NCI-H2081 treated with DMSO at 0.1 percent for 48 hours (cell line): Measurements from ENCODE around the gene FLRT3.

ENCODE experiments used
- DNase-seq: peaks from one replicate; lab custom pipeline; 2025; lab: John Stamatoyannopoulos, UW

The FLRT3 gene

DNA sequence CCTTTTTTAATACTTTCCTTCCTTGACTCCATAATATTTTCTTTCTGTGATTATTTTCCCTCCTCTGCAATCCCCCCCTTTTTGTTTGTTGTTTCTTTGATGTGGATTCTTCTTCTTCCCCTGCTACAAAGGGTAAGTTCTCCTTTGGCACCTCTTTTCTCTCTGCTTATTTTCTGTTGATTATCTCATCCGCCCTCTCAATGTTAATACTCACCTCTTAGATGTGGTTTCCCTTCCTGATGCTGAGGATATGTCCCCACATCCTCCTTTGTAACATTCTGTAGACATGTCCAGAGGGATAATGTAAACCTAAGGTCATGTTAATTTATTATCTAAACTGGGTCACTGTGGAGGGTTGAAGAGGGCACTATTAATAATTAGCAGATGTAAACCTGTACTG, 17.7 kb downstream of the FLRT3 start:
- no peak for DNase-seq

DNA sequence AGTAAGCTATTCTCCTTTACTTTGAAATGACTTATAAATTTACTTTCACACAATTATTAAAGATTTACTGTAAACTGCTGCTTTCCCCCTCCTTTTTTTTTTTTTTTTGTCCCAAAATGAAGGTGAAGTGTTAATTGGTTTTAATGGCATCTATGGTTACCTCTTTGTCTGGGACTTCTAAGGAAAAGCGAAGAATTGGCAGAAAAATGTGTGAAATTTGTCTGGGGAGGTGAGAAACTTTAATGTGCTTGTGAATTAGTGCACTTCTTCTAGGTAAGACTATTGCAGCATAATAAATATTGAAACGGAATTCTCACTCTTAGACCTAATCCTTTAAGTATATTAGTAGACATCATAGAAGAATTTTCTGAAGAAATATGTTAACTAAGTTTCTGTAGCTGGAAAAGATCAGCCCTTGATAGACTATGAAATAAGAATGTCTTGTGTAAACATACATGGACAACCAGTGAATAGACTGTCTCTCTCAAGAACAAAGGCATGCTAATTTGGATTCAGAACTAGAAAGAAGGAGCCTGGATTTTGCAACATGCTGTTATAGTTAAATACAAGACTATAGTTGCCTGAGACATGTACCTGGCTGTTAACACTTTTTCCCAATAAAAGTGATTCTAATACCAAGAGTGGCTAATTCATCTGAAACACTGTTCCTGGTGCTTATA, 23.9 kb downstream of the FLRT3 start:
- DNase-seq = no peak

DNA sequence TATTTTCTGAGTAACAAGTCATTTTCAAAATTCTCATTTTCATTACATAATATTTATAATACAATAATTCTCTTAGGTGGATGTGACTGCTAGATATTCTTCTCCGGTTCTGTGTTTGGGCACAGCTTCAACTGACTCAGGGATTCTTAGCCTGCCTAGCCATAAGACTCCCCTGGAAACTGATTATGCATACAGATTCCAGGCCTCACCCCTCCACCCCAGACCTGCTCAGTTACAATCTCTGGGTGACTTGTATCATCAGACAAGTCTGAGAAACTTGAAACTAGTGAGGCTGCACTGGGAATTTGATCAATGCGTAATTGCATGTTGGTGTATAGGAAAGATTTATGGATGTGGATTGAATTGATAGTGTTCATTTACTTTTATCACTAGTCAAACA, 25.4 kb downstream of the FLRT3 start:
- DNase-seq = no peak

DNA sequence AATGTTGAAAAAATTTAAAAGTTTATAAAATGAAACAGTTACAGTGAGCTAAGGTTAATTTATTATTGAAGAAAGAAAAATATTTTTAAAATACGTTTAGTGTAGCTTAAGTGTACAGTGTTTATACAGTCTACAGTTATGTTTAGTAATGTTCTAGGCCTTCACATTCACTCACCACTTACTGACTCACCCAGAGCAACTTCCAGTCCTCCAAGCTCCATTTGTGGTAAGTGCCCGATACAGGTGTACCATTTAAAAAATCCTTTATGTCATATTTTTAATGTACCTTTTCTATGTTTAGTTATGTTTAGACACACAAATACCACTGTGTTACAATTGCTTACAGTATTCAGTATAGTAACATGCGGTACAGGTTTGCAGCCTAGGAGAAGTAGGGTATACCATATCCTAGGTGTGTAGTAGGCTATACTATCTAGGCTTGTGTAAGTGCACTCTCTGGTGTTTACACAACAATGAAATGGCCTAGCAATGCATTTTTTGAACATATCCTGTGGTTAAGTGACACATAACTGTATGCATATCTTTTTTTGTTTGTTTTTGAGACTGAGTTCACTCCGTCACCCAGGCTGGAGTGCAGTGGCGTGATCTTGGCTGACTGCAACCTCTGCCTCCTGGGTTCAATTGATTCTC, 26.3 kb downstream of the FLRT3 start:
- DNase-seq = no peak

DNA sequence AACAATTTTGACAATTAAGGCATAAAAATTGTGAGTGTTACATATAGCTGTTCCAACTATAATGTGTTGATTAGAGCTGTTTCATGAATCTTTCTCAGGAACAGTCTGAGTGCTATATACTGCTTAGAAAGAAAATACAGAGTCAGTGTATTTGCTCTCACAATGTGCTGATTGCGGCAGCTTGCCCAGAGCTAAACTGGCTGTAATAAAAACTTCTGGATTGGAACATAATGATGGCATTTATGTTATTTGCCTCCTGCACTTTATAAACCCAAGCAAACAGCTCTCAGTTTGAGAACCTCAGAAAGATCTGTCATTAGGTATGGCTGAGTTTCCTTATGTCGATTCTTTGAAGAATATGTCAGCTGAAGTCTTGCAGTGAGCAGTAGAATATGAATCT, 29.5 kb downstream of the FLRT3 start:
- DNase-seq = no peak

DNA sequence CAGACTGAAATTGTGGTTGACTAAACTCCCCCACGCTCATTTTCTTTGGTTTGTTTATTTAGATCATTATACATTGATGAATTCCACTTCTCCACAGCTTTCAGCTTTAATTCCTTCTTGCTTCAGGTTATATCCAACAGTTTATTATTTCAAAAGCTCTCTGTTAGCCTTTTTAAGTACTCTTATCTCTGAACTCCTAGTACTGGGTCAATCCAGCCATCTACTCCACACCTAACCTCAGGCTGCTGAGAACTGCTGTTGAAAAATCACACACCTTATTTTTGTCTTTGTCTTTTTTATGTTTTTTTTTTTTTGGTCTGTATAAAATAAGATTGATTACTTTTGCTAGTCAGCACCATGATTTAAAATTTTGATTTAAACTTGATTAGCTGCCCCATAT, 32.9 kb downstream of the FLRT3 start:
- no peak for DNase-seq

DNA sequence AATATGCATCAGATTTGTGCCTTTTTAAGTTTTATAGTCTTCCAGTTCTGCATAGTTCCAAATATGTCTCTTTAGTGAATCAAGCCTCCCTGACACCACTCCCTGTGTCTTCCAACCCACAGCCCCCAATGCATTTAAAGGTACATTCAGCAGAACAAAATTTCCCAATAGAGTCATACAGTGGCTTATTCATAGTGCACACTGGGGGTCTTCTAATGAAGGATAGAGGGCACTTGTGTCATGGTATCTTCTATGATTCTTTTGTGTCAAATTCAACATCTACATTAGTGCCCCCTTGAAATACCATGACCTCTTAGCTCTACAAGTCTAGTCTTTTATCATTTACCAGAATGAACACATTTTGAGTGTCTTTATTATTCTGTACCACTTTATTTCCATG, 33.8 kb downstream of the FLRT3 start:
- no peak for DNase-seq

DNA sequence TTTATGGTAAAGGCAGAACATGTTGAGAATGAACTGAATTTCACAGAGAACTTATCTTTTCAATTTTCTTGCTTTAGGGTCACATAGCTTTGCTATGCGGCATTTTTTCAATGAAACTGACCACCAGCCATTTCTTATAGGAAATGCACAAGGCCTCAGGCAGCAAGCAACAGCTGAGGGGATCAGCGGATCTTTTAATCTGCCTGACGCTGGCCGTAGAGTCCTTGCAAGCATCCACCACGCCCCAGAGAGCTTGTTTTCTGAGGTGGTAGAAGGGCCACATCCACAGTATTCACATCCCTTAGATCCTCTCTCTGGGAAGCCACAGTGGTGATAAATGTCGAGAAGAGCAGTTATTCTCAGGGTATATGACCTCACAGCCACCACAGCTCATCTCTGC, 34.3 kb downstream of the FLRT3 start:
- DNase-seq = no peak

DNA sequence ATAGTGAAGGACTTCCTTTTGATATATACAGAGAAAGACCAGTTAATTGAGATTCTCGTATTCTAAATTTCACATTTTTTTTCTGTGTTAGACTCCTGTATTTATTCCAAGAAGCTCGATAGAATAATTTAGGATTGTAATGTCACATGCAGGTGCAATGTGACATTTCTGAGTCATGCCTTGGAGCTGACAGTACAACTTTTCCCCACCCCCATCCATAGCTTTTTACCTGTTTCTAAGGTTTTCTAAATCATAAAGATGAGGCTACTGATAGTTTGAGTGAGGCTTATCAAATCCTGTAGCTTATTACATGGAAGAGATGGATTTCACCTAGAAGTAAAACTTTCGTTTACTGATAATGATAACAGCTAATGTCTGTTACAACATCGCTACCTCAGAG, 37.6 kb downstream of the FLRT3 start:
- DNase-seq = no peak

DNA sequence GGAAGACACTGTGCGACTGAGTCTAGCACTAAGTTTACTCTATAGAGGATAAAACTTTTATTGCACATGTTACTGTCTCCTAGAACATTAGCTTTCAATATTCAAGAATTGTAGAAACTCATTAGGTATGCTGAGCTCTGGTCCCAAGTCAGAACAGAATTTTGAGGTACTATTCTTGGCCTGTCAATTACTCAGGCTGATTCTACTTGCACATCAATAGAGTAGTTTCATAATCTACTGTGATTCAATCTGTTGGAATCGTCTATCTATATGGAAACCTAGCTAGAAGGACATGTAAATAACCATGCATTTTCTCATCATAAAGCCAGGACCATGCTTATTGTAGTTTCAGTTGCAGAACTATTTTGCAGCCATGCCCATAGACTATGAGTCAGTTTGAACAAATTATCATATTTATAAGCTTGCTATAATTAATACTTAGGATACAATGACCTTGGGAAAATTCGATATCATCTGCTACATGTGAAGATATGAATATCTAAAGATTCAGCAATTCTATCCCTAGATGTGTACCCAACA, 41.6 kb downstream of the FLRT3 start:
- DNase-seq = no peak

DNA sequence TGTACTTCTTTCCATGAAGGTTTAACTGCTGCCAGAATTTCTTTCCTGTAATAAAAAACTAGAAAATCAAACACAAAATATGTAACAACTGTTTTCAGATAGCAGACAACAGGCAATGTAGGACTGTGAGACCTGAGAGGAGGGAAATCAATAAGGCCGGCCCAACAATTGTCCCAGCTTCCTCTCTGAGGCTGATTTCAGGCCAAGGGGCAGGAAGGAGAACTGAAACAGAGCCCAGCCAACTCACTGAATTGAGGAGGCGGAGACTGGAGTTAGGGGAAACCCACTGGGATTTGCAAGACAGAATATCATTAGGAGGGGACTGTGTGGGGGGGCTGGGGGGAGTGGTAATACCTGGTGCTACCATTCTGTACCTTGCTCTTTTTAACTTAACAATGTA, 42.2 kb downstream of the FLRT3 start:
- no peak for DNase-seq

DNA sequence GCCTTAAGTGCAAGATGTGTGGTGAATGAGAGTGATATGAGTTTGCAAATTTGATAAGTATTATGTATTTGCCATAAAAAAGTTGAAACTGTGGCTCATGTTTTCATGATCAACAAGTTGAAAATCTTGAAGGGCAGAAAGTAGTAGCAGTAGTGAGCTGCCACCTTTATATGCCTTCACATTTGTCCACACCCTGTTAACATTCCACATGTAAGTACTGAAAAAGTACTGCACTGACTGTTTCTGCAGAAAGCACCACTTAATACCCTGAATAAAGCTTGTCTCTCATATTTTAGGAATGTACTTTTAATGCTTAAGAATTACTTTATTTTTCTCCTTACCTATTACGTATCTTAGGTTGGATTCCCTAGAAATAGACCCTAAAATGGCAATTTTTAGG, 45.9 kb downstream of the FLRT3 start:
- DNase-seq = no peak

DNA sequence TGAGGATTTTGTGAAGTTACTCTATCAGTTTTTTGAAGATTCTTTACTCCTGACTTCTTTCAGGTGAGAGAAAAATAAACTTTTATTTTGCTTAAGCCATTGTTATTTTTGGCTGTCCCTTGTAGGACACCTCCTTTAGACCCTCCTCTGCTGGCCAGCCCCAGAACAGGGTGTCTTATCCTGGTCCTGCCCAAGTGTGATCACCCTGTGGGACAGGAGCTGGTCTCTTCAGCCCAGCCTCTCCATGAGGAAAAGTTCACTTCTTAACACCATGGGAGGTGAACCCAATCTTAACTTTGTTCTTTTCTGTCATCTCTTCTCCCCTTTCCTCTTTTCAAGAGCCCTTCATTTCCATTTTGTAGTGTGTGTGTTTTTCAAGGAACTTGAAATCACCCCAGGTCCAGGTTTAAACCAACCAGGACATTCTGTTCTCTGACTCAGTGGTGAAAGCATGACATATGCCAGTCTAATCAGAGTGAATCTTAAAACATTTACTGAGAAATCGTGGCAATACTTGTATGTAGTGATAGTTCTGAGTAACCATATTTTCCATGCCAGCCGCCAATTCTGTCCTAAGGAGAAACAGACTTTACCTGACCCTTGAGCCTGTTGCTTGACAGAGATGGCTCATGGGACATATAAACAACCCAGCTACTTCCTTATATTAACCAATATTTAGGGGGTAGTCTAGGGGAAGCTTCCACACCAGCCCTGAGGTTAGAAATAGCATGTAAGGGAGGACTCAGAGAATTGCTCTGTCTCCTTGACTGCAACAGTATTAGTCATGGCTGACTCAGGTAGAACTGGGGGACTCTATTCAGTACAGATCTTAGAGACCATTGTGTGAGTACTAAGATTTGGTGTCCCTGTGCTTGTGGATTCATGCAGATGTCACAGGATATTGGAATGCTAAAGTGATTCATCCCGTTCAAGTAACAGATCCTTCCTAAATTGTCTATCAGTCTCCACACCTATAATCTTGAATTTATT, 48.8 kb downstream of the FLRT3 start:
- DNase-seq = no peak

DNA sequence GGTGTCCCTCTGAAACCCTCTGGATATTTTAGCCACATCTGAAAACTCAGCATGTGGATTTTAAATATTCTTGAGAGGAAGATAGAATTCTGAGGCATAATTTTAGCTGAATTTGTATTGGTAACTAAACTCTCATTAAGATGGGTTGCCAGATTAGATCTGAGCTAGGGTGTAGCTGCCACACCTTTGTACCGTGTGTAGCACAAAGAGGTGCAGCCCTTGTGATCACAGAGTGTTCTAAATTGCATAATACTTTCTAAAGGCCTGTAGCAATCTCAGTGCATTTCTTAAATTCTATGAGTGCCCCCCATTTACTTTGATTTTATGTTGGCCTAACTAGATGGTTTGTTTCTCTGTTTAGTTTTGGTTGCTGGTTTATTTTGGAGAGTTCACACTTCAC, 53.0 kb downstream of the FLRT3 start:
- no peak for DNase-seq

DNA sequence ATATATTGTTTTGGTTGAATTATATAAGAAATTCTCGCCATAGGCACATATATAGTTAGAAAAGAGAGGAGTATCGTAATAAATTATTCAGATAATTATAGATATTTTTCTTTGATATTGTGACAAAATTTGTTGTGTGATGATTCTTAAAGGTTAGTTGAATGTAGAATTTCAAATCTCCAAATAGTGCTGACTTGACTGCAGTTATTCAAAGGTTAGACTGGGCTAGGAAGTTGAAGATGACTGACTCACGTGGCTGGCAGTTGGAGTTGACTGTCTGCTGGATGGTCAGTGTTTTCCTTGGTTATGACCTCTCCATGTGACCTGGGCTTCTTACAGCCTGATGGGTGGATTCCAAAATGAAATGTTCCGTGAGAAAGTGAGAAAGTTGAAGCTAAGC, 55.3 kb downstream of the FLRT3 start:
- DNase-seq = no peak
